NAMALWA (cell line): ENCODE results near the gene AGMAT.
A peak's percentile ranks its signal among the peaks of the same experiment; 100 is the strongest.

Experiments used
- DNase-seq: peaks from one replicate; pipeline ENCODE4 v3.0.0-alpha.2; 2015; ENCODE audit warnings: low spot score

The AGMAT gene

GRCh38 chr1:15568387-15569073 lies 16.3 kb downstream of the AGMAT start:
- no peak for DNase-seq

- no peak for DNase-seq
Measured at GRCh38 chr1:15559189-15559810, 25.6 kb downstream of the AGMAT start.

GRCh38 chr1:15558516-15558915 lies 26.3 kb downstream of the AGMAT start:
- no peak for DNase-seq

GRCh38 chr1:15557594-15557993 lies 27.3 kb downstream of the AGMAT start:
- no peak for DNase-seq

GRCh38 chr1:15557008-15557407 lies 27.8 kb downstream of the AGMAT start:
- DNase-seq = no peak

- DNase-seq = no peak
Measured at GRCh38 chr1:15550573-15550972, 34.3 kb downstream of the AGMAT start.

- DNase-seq = no peak
Measured at GRCh38 chr1:15546641-15547040, 38.2 kb downstream of the AGMAT start.

- no peak for DNase-seq
Measured at GRCh38 chr1:15543589-15544568, 41.0 kb downstream of the AGMAT start.

GRCh38 chr1:15543251-15543588 lies 41.6 kb downstream of the AGMAT start:
- DNase-seq = no peak

GRCh38 chr1:15542388-15543250 lies 42.2 kb downstream of the AGMAT start:
- DNase-seq = no peak

GRCh38 chr1:15541231-15541792 lies 43.5 kb downstream of the AGMAT start:
- no peak for DNase-seq

GRCh38 chr1:15540186-15540585 lies 44.7 kb downstream of the AGMAT start:
- DNase-seq = no peak

- DNase-seq = peak; percentile 28
Measured at GRCh38 chr1:15538771-15539170, 46.1 kb downstream of the AGMAT start.

GRCh38 chr1:15531682-15532081 lies 53.2 kb downstream of the AGMAT start:
- DNase-seq = no peak

GRCh38 chr1:15531003-15531402 lies 53.8 kb downstream of the AGMAT start:
- no peak for DNase-seq

GRCh38 chr1:15526490-15527339 lies 58.1 kb downstream of the AGMAT start, which contains the start of gene DNAJC16:
DNAJC16 (plus strand) TSS chr1:15526848; CDS start chr1:15529106, 2,258 bp downstream.
- peak; percentile 100 for DNase-seq

GRCh38 chr1:15526021-15526489 lies 58.8 kb downstream of the AGMAT start:
- no peak for DNase-seq

- peak; percentile 69 for DNase-seq
Measured at GRCh38 chr1:15525050-15526020, 59.5 kb downstream of the AGMAT start.
